HEK293T (cell line): Measurements from ENCODE around the gene CELSR1.

Experiments
- CTCF ChIA-PET: fragments of 350-600 bp; formaldehyde crosslinking; extraction: SDS; loops from one replicate; lab custom pipeline; 2021; ENCODE audit warnings: antibody characterized with exemption, inconsistent platforms; lab: Yijun Ruan, JAX
- POLR2A ChIA-PET: fragments of 350-600 bp; formaldehyde crosslinking; extraction: SDS; loops from one replicate; lab custom pipeline; 2020; ENCODE audit warnings: antibody characterized with exemption, inconsistent platforms; lab: Yijun Ruan, JAX
- DNase-seq: peaks from one replicate; pipeline ENCODE4 v3.0.0; 2012; ENCODE audit warnings: mixed read lengths; ENCODE audit errors: extremely low spot score
- ARNT ChIP-seq: fragments of 450-650 bp; IDR thresholded peaks from 2 replicates; pipeline ENCODE4 v1.6.1; 2017; ENCODE audit warnings: mild to moderate bottlenecking
- BHLHE40 ChIP-seq: fragments of 450-650 bp; IDR thresholded peaks from 2 replicates; pipeline ENCODE4 v1.6.1; 2016; ENCODE audit warnings: mild to moderate bottlenecking, moderate library complexity, borderline replicate concordance
- CTBP1 ChIP-seq: fragments of 450-650 bp; IDR thresholded peaks from 2 replicates; pipeline ENCODE4 v1.6.1; 2016; ENCODE audit warnings: borderline replicate concordance
- ELF4 ChIP-seq: fragments of 450-650 bp; IDR thresholded peaks from 2 replicates; pipeline ENCODE4 v1.6.1; 2017; ENCODE audit warnings: antibody characterized with exemption
- FOXA1 ChIP-seq: fragments of 450-650 bp; IDR thresholded peaks from 2 replicates; pipeline ENCODE4 v1.6.1; 2016; ENCODE audit warnings: mild to moderate bottlenecking
- FOXK2 ChIP-seq: fragments of 450-650 bp; IDR thresholded peaks from 2 replicates; pipeline ENCODE4 v1.6.1; 2016; ENCODE audit warnings: mild to moderate bottlenecking
- FOXM1 ChIP-seq: fragments of 450-650 bp; IDR thresholded peaks from 2 replicates; pipeline ENCODE4 v1.6.1; 2017; ENCODE audit warnings: mild to moderate bottlenecking, borderline replicate concordance
- HDGF ChIP-seq: fragments of 450-650 bp; IDR thresholded peaks from 2 replicates; pipeline ENCODE4 v1.6.1; 2017; ENCODE audit warnings: antibody characterized with exemption, borderline replicate concordance
- L3MBTL2 ChIP-seq: fragments of 450-650 bp; conservative IDR thresholded peaks from 2 replicates; pipeline ENCODE4 v1.6.1; 2016; ENCODE audit warnings: mild to moderate bottlenecking
- LEF1 ChIP-seq: fragments of 450-650 bp; IDR thresholded peaks from 2 replicates; pipeline ENCODE4 v1.6.1; 2017; ENCODE audit warnings: mild to moderate bottlenecking, borderline replicate concordance
- NFRKB ChIP-seq: fragments of 450-650 bp; IDR thresholded peaks from 2 replicates; pipeline ENCODE4 v1.6.1; 2016; ENCODE audit warnings: mild to moderate bottlenecking, moderate library complexity
- PKNOX1 ChIP-seq: fragments of 450-650 bp; IDR thresholded peaks from 2 replicates; pipeline ENCODE4 v1.6.1; 2016
- SP1 ChIP-seq: fragments of 450-650 bp; IDR thresholded peaks from 2 replicates; pipeline ENCODE4 v1.6.1; 2017
- SUZ12 ChIP-seq: fragments of 450-650 bp; IDR thresholded peaks from 2 replicates; pipeline ENCODE4 v1.6.1; 2016; ENCODE audit warnings: mild to moderate bottlenecking
- TARDBP ChIP-seq: fragments of 450-650 bp; IDR thresholded peaks from 2 replicates; pipeline ENCODE4 v1.6.1; 2016
- ZNF384 ChIP-seq: fragments of 450-650 bp; IDR thresholded peaks from 2 replicates; pipeline ENCODE4 v1.6.1; 2016

Gene CELSR1

GRCh38 chr22:46541536-46541935 lies 4.1 kb upstream of the CELSR1 start:
- POLR2A ChIA-PET: no interaction called here
- TF ChIP-seq SP1: no peak
- TF ChIP-seq FOXM1: no peak
- no peak for TF ChIP-seq NFRKB
- TF ChIP-seq FOXA1: no peak
- TF ChIP-seq LEF1: no peak
- TF ChIP-seq L3MBTL2: no peak
- no peak for TF ChIP-seq HDGF
- no peak for TF ChIP-seq ELF4
- no peak for TF ChIP-seq ARNT
- no peak for TF ChIP-seq SUZ12
- TF ChIP-seq PKNOX1: no peak
- no peak for TF ChIP-seq ZNF384
- TF ChIP-seq TARDBP: no peak
- no peak for TF ChIP-seq BHLHE40
- no peak for TF ChIP-seq FOXK2
- no peak for TF ChIP-seq CTBP1
- CTCF ChIA-PET: interaction anchor here (0.6 to 4.9 kb wide), 5 partner anchors 17 to 1144 kb away, joined by 3 to 48 read pairs (median 3); no protein-coding TSS in a partner anchor
- no peak for DNase-seq

GRCh38 chr22:46540874-46541273 lies 3.5 kb upstream of the CELSR1 start:
- no peak for TF ChIP-seq ARNT
- no peak for DNase-seq
- ChIA-PET POLR2A (no interaction called here), CTCF (interaction anchor here (1.2 to 4.9 kb wide), 2 partner anchors 71 to 173 kb away, joined by 3 to 48 read pairs; no protein-coding TSS in a partner anchor)

- DNase-seq: no peak
- TF ChIP-seq L3MBTL2 (no peak), SUZ12 (no peak), CTBP1 (no peak), BHLHE40 (no peak), SP1 (no peak), LEF1 (no peak), NFRKB (no peak), ZNF384 (no peak), FOXK2 (no peak), FOXA1 (no peak), TARDBP (no peak)
- ChIA-PET POLR2A (no interaction called here), CTCF (interaction anchor here (1.8 to 4.9 kb wide), 2 partner anchors 171 to 172 kb away, joined by 6 to 48 read pairs; no protein-coding TSS in a partner anchor)
Observed at GRCh38 chr22:46539169-46539568, 1.7 kb upstream of the CELSR1 start.

- ChIA-PET CTCF (interaction anchor here (1.8 kb wide), 1 partner anchor 171 kb away, joined by 6 read pairs; no protein-coding TSS in a partner anchor), POLR2A (interaction anchor here (1.0 kb wide), 1 partner anchor 203 kb away, joined by 3 read pairs; the partner anchor contains the start of gene TRMU)
- TF ChIP-seq NFRKB: no peak
- no peak for TF ChIP-seq FOXA1
- TF ChIP-seq LEF1: no peak
- no peak for TF ChIP-seq BHLHE40
- no peak for TF ChIP-seq FOXK2
- no peak for TF ChIP-seq ZNF384
- no peak for TF ChIP-seq PKNOX1
- TF ChIP-seq CTBP1: no peak
- TF ChIP-seq ELF4: no peak
- no peak for TF ChIP-seq HDGF
- DNase-seq: no peak
Observed at GRCh38 chr22:46538814-46539160, 1.4 kb upstream of the CELSR1 start.

GRCh38 chr22:46537946-46538813 lies 760 bp upstream of the CELSR1 start:
- POLR2A ChIA-PET: interaction anchor here (1.0 to 1.6 kb wide), 3 partner anchors 10 to 241 kb away, joined by 3 to 4 read pairs (median 3); partner anchors contain the start of genes GTSE1 and TRMU

GRCh38 chr22:46536537-46537224 lies 739 bp downstream of the CELSR1 start:
- peak; percentile 42 for DNase-seq
- POLR2A ChIA-PET: interaction anchor here (0.8 to 1.6 kb wide), 3 partner anchors 11 to 240 kb away, joined by 3 to 4 read pairs (median 3); partner anchors contain the start of gene GTSE1
- CTCF ChIA-PET: no interaction called here
- no peak for TF ChIP-seq FOXA1
- TF ChIP-seq L3MBTL2: no peak
- no peak for TF ChIP-seq ELF4
- TF ChIP-seq SUZ12: no peak
- TF ChIP-seq PKNOX1: no peak
- no peak for TF ChIP-seq LEF1
- no peak for TF ChIP-seq ARNT
- no peak for TF ChIP-seq FOXM1
- no peak for TF ChIP-seq NFRKB
- TF ChIP-seq TARDBP: no peak
- TF ChIP-seq FOXK2: no peak
- TF ChIP-seq CTBP1: no peak

More at GRCh38 chr22:46537946-46538813, 760 bp upstream of the CELSR1 start:
- TF ChIP-seq BHLHE40 (no peak), L3MBTL2 (peak; percentile 38; the same call in 1 of the 2 replicates)
- no peak for DNase-seq
- CTCF ChIA-PET: interaction anchor here (1.8 kb wide), 1 partner anchor 171 kb away, joined by 6 read pairs; no protein-coding TSS in a partner anchor
